Thymus (tissue), 11 donors: Measurements from ENCODE around the gene L3MBTL2. TPM values are rescaled to one million over a fixed set of nuclear protein-coding genes. Genes with fewer than 3 reads are reported as not detected.

ENCODE experiments used
- DNase-seq, 9 donors: peaks; one replicate each; pipeline ENCODE4 v3.0.0-alpha.2; 2013; ENCODE audit warnings: low spot score in 9 of 9, low read depth in 6 of 9, missing footprints in 1 of 9
- H3K27ac ChIP-seq, 2 donors: one replicate each; pipeline ENCODE4 v1.5.1; 2013; ENCODE audit warnings: control low read depth in 1 of 2, low read depth in 1 of 2, low read length in 1 of 2, mild to moderate bottlenecking in 1 of 2, moderate library complexity in 1 of 2
- H3K27me3 ChIP-seq, 2 donors: one replicate each; pipeline ENCODE4 v1.5.1; 2013; ENCODE audit warnings: low read length in 1 of 2; ENCODE audit not compliant: control insufficient read depth in 2 of 2, insufficient read depth in 1 of 2
- H3K36me3 ChIP-seq, 2 donors: one replicate each; pipeline ENCODE4 v1.5.1; 2013; ENCODE audit warnings: low read length in 1 of 2, mild to moderate bottlenecking in 1 of 2, moderate library complexity in 1 of 2; ENCODE audit not compliant: control insufficient read depth in 2 of 2, insufficient read depth in 2 of 2
- H3K4me1 ChIP-seq, 2 donors: one replicate each; pipeline ENCODE4 v1.5.1; 2013; ENCODE audit warnings: low read length in 2 of 2; ENCODE audit not compliant: control insufficient read depth in 2 of 2, insufficient read depth in 2 of 2
- H3K4me3 ChIP-seq, 2 donors: one replicate each; pipeline ENCODE4 v1.5.1; 2013; ENCODE audit warnings: low read length in 2 of 2, control low read depth in 1 of 2, mild to moderate bottlenecking in 1 of 2
- H3K9me3 ChIP-seq, 2 donors: one replicate each; pipeline ENCODE4 v1.5.1; 2013; ENCODE audit warnings: low read length in 1 of 2, mild to moderate bottlenecking in 1 of 2; ENCODE audit not compliant: control insufficient read depth in 2 of 2, insufficient read depth in 1 of 2
- WGBS: extraction: QIAGEN DNeasy Blood & Tissue Kit; methylation state at CpG from one replicate; pipeline ENCODE4 v1.1.7; 2013; 5-methylcytosine and 5-hydroxymethylcytosine counted together
- polyA plus RNA-seq: library from polyadenylated mRNA; stranded (reverse); fragments of 200-250 nt; gene quantifications from one replicate; pipeline ENCODE4 v1.2.3, GENCODE V29; 2013
- total RNA-seq: library from RNA; stranded (reverse); fragments of 120-200 nt; gene quantifications from one replicate; pipeline ENCODE4 v1.2.4, GENCODE V29; 2013
- donor health status: healthy.

Gene L3MBTL2
- total and polyA plus RNA-seq, 2 donors: 16.0 to 19.9 TPM

GRCh38 chr22:41267958-41268357, 62.8 kb downstream of the L3MBTL2 start:
- whole genome bisulfite sequencing: 99% methylated on average over 16 of the region's 16 CpGs
- H3K27ac ChIP-seq: no peak overlapping the region

GRCh38 chr22:41271787-41272186, 66.7 kb downstream of the L3MBTL2 start:
- no peaks in the 10 kb centered on the region for H3K27me3 ChIP-seq
- H3K27ac ChIP-seq: peak overlapping the region; percentile 13 to 55
- WGBS: 94% methylated on average over 9 of the region's 9 CpGs
- H3K4me1 ChIP-seq: peaks cover 0 to 7% of the 10 kb centered on the region in 2 donors
- peaks cover 79 to 86% of the 10 kb centered on the region in 2 donors for H3K36me3 ChIP-seq
- H3K9me3 ChIP-seq: no peaks in the 10 kb centered on the region
- no peak for DNase-seq
- H3K4me3 ChIP-seq: no peak overlapping the region

More at GRCh38 chr22:41267958-41268357, 62.8 kb downstream of the L3MBTL2 start:
- no peak for DNase-seq
- Histone ChIP-seq H3K4me3 (no peak overlapping the region), H3K27me3 (no peaks in the 10 kb centered on the region), H3K36me3 (peaks cover 77 to 86% of the 10 kb centered on the region in 2 donors), H3K4me1 (peaks cover 0 to 2% of the 10 kb centered on the region in 2 donors), H3K9me3 (no peaks in the 10 kb centered on the region)

- peak in 1 of 9 donors; percentile 24 for DNase-seq
- Histone ChIP-seq H3K27ac (peak overlapping the region; percentile 25 to 62), H3K36me3 (peaks cover 76 to 83% of the 10 kb centered on the region in 2 donors), H3K9me3 (no peaks in the 10 kb centered on the region), H3K4me3 (no peak overlapping the region), H3K27me3 (no peaks in the 10 kb centered on the region), H3K4me1 (peaks cover 0 to 7% of the 10 kb centered on the region in 2 donors)
- WGBS: 97% methylated on average over 7 of the region's 7 CpGs
These were observed 68.0 kb downstream of the L3MBTL2 start for GRCh38 chr22:41273128-41273527.

- Histone ChIP-seq H3K27ac (no peak overlapping the region), H3K27me3 (no peaks in the 10 kb centered on the region), H3K9me3 (no peaks in the 10 kb centered on the region), H3K4me1 (peaks cover 0 to 7% of the 10 kb centered on the region in 2 donors), H3K36me3 (peaks cover 82% of the 10 kb centered on the region in 2 donors), H3K4me3 (no peak overlapping the region)
- DNase-seq: no peak
- 98% methylated on average over 4 of the region's 4 CpGs for WGBS
These were observed 69.7 kb downstream of the L3MBTL2 start for GRCh38 chr22:41274856-41275255.

- H3K4me3 ChIP-seq: no peak overlapping the region
- 93% methylated on average over 3 of the region's 3 CpGs for WGBS
- H3K36me3 ChIP-seq: peaks cover 68 to 86% of the 10 kb centered on the region in 2 donors
- no peak overlapping the region for H3K27ac ChIP-seq
- H3K4me1 ChIP-seq: peaks cover 4 to 8% of the 10 kb centered on the region in 2 donors
- DNase-seq: peak in 1 of 9 donors; percentile 28
- no peaks in the 10 kb centered on the region for H3K9me3 ChIP-seq
- H3K27me3 ChIP-seq: no peaks in the 10 kb centered on the region
These were observed 75.0 kb downstream of the L3MBTL2 start for GRCh38 chr22:41280065-41280464.

- Histone ChIP-seq H3K4me3 (no peak overlapping the region), H3K9me3 (peaks cover 0 to 3% of the 10 kb centered on the region in 2 donors), H3K4me1 (peaks cover 8 to 11% of the 10 kb centered on the region in 2 donors), H3K27ac (no peak overlapping the region), H3K36me3 (peaks cover 62 to 80% of the 10 kb centered on the region in 2 donors), H3K27me3 (no peaks in the 10 kb centered on the region)
- WGBS: 98% methylated on average over 2 of the region's 2 CpGs
- DNase-seq: no peak
These were observed 75.7 kb downstream of the L3MBTL2 start for GRCh38 chr22:41280854-41281253.

Other genes with a start within 250 kb of the L3MBTL2 start
- gene EP300, start 112.7 kb upstream of the L3MBTL2 start, total RNA-seq: 17.1 TPM
- gene EP300, start 112.7 kb upstream of the L3MBTL2 start, polyA plus RNA-seq: 11.1 TPM
- 1.7 TPM for gene CHADL, start 35.6 kb downstream of the L3MBTL2 start, total RNA-seq
- gene CHADL, start 35.6 kb downstream of the L3MBTL2 start, polyA plus RNA-seq: 3.4 TPM
- gene RANGAP1, start 80.9 kb downstream of the L3MBTL2 start, total RNA-seq: 40.6 TPM
- 63.6 TPM for gene RANGAP1, start 80.9 kb downstream of the L3MBTL2 start, polyA plus RNA-seq
- 23.3 TPM for gene ZC3H7B, start 96.2 kb downstream of the L3MBTL2 start, total RNA-seq
- gene ZC3H7B, start 96.2 kb downstream of the L3MBTL2 start, polyA plus RNA-seq: 29.8 TPM
- 5.0 TPM for gene TEF, start 176.6 kb downstream of the L3MBTL2 start, total RNA-seq
- gene TEF, start 176.6 kb downstream of the L3MBTL2 start, polyA plus RNA-seq: 5.4 TPM
- 15.0 TPM for gene TOB2, start 241.5 kb downstream of the L3MBTL2 start, total RNA-seq
- 17.3 TPM for gene TOB2, start 241.5 kb downstream of the L3MBTL2 start, polyA plus RNA-seq